ENCODE measurements around the gene AFP. TPM values are rescaled to one million over a fixed set of nuclear protein-coding genes. Genes with fewer than 3 reads are reported as not detected.

The AFP gene
- total RNA-seq, 1 donor: not detected

DNA sequence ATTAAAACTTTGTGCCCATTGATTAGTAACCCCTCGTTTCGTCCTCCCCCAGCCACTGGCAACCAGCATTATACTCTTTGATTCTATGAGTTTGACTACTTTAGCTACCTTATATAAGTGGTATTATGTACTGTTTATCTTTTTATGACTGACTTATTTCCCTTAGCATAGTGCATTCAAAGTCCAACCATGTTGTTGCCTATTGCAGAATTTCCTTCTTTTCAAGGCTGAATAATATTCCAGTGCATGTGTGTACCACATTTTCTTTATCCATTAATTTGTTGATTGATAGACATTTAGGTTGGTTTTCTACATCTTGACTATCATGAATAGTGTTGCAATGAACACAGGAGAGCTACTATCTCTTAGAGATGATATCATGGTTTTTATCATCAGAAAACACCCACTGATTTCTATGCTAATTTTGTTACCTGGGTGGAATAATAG, 28.8 kb upstream of the AFP start:
- no peak for TF ChIP-seq CTCF (IDR thresholded peaks at IDR 0.05; ENCODE audit: insufficient read depth, low read depth, low read length)
- no peak for DNase-seq (ENCODE audit: low read depth)
- H3K4me3 ChIP-seq (ENCODE audit: low read depth, low read length): no peak overlapping the region

- DNase-seq (ENCODE audit: low read depth): no peak
- no peak overlapping the region for H3K4me3 ChIP-seq (ENCODE audit: low read depth, low read length)
- TF ChIP-seq CTCF (IDR thresholded peaks at IDR 0.05; ENCODE audit: insufficient read depth, low read depth, low read length): no peak
Observed at GRCh38 chr4:73408181-73408867, 27.7 kb upstream of the AFP start.

DNA sequence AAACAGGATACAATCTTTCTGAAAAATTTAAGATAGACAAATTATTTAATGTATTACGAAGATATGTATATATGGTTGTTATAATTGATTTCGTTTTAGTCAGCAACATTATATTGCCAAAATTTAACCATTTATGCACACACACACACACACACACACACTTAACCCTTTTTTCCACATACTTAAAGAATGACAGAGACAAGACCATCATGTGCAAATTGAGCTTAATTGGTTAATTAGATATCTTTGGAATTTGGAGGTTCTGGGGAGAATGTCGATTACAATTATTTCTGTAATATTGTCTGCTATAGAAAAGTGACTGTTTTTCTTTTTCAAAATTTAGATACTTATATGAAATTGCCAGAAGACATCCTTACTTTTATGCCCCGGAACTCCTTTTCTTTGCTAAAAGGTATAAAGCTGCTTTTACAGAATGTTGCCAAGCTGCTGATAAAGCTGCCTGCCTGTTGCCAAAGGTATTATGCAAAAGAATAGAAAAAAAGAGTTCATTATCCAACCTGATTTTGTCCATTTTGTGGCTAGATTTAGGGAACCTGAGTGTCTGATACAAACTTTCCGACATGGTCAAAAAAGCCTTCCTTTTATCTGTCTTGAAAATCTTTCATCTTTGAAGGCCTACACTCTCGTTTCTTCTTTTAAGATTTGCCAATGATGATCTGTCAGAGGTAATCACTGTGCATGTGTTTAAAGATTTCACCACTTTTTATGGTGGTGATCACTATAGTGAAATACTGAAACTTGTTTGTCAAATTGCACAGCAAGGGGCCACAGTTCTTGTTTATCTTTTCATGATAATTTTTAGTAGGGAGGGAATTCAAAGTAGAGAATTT, 26.8 kb upstream of the AFP start:
- TF ChIP-seq CTCF (IDR thresholded peaks at IDR 0.05; ENCODE audit: insufficient read depth, low read depth, low read length): no peak
- no peak for DNase-seq (ENCODE audit: low read depth)
- no peak overlapping the region for H3K4me3 ChIP-seq (ENCODE audit: low read depth, low read length)

- no peak for TF ChIP-seq CTCF (IDR thresholded peaks at IDR 0.05; ENCODE audit: insufficient read depth, low read depth, low read length)
- no peak for DNase-seq (ENCODE audit: low read depth)
Observed at GRCh38 chr4:73409978-73410548, 26.0 kb upstream of the AFP start.

GRCh38 chr4:73410916-73411730, 24.9 kb upstream of the AFP start:
- TF ChIP-seq CTCF (IDR thresholded peaks at IDR 0.05; ENCODE audit: insufficient read depth, low read depth, low read length): no peak
- no peak for DNase-seq (ENCODE audit: low read depth)

More at GRCh38 chr4:73409978-73410548, 26.0 kb upstream of the AFP start:
- H3K4me3 ChIP-seq (ENCODE audit: low read depth, low read length): no peak overlapping the region

DNA sequence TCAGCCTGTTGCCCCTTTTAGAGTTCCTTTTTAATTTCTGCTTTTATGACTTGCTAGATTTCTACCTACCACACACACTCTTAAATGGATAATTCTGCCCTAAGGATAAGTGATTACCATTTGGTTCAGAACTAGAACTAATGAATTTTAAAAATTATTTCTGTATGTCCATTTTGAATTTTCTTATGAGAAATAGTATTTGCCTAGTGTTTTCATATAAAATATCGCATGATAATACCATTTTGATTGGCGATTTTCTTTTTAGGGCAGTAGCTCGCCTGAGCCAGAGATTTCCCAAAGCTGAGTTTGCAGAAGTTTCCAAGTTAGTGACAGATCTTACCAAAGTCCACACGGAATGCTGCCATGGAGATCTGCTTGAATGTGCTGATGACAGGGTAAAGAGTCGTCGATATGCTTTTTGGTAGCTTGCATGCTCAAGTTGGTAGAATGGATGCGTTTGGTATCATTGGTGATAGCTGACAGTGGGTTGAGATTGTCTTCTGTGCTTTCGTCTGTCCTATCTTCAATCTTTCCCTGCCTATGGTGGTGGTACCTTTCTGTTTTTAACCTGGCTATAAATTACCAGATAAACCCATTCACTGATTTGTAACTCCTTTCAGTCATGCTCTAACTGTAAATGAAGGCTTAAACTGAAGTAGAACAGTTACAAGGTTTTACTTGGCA, 24.1 kb upstream of the AFP start:
- TF ChIP-seq CTCF (IDR thresholded peaks at IDR 0.05; ENCODE audit: insufficient read depth, low read depth, low read length): no peak
- H3K4me3 ChIP-seq (ENCODE audit: low read depth, low read length): no peak overlapping the region
- no peak for DNase-seq (ENCODE audit: low read depth)

More at GRCh38 chr4:73410916-73411730, 24.9 kb upstream of the AFP start:
- no peak overlapping the region for H3K4me3 ChIP-seq (ENCODE audit: low read depth, low read length)
